ENCODE results near the gene RFXAP.

The RFXAP gene

GRCh38 chr13:36859259-36859658, 40.2 kb downstream of the RFXAP start:
- H3K36me3 Mint-ChIP-seq (ENCODE audit: insufficient read depth) = no peaks in the 10 kb centered on the region

GRCh38 chr13:36862002-36862685, 43.1 kb downstream of the RFXAP start:
- no peak for DNase-seq
- Mint-ChIP-seq H3K36me3 (ENCODE audit: insufficient read depth) (no peaks in the 10 kb centered on the region), H3K27me3 (peaks cover 57 to 74% of the 10 kb centered on the region in 2 donors), H3K27ac (no peak overlapping the region), H3K9me3 (no peaks in the 10 kb centered on the region), H3K4me1 (ENCODE audit: low read depth in 2 of 2) (no peaks in the 10 kb centered on the region), H3K4me3 (no peak overlapping the region)
- ATAC-seq (replicated peaks) = no peak

More at GRCh38 chr13:36859259-36859658, 40.2 kb downstream of the RFXAP start:
- no peak overlapping the region for H3K27ac Mint-ChIP-seq
- H3K9me3 Mint-ChIP-seq = no peaks in the 10 kb centered on the region
- H3K27me3 Mint-ChIP-seq = peaks cover 48 to 60% of the 10 kb centered on the region in 2 donors
- DNase-seq = no peak
- no peak for ATAC-seq (replicated peaks)
- H3K4me1 Mint-ChIP-seq (ENCODE audit: low read depth in 2 of 2) = no peaks in the 10 kb centered on the region
- no peak overlapping the region for H3K4me3 Mint-ChIP-seq

GRCh38 chr13:36862722-36863121, 43.7 kb downstream of the RFXAP start:
- Mint-ChIP-seq H3K36me3 (ENCODE audit: insufficient read depth) (no peaks in the 10 kb centered on the region), H3K4me3 (no peak overlapping the region), H3K9me3 (no peaks in the 10 kb centered on the region), H3K4me1 (ENCODE audit: low read depth in 2 of 2) (no peaks in the 10 kb centered on the region), H3K27ac (no peak overlapping the region), H3K27me3 (peaks cover 51 to 69% of the 10 kb centered on the region in 2 donors)
- no peak for ATAC-seq (replicated peaks)
- DNase-seq = no peak

DNA sequence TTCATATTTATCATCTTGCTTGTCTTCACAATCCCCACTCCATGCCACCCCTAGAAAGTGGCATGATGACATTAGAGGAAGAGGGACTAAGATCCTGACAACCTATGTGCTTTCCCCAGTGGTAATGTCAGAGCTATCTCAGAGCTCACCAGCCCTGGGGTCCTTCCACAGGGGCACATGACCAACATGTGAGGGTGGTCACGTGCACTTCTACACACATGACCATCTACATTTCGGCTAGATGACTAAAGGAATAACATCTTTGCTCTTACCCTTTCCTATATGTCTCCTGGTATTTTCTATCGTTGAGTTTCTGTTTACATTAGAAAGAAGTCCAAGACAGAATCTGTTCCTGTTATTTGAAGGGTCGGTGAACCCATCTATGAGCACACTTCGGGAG, 46.2 kb downstream of the RFXAP start:
- no peaks in the 10 kb centered on the region for H3K9me3 Mint-ChIP-seq
- no peak overlapping the region for H3K4me3 Mint-ChIP-seq
- H3K4me1 Mint-ChIP-seq (ENCODE audit: low read depth in 2 of 2) = no peaks in the 10 kb centered on the region
- H3K27ac Mint-ChIP-seq = no peak overlapping the region
- DNase-seq (no peak), ATAC-seq (replicated peaks) (no peak)
- H3K27me3 Mint-ChIP-seq = peaks cover 44 to 64% of the 10 kb centered on the region in 2 donors
- no peaks in the 10 kb centered on the region for H3K36me3 Mint-ChIP-seq (ENCODE audit: insufficient read depth)

- Mint-ChIP-seq H3K27ac (no peak overlapping the region), H3K4me3 (no peak overlapping the region), H3K36me3 (ENCODE audit: insufficient read depth) (no peaks in the 10 kb centered on the region), H3K4me1 (ENCODE audit: low read depth in 2 of 2) (no peaks in the 10 kb centered on the region), H3K9me3 (no peaks in the 10 kb centered on the region), H3K27me3 (peaks cover 44 to 64% of the 10 kb centered on the region in 2 donors)
- DNase-seq = no peak
- ATAC-seq (replicated peaks) = no peak
Measured at GRCh38 chr13:36866232-36866631, 47.2 kb downstream of the RFXAP start.

DNA sequence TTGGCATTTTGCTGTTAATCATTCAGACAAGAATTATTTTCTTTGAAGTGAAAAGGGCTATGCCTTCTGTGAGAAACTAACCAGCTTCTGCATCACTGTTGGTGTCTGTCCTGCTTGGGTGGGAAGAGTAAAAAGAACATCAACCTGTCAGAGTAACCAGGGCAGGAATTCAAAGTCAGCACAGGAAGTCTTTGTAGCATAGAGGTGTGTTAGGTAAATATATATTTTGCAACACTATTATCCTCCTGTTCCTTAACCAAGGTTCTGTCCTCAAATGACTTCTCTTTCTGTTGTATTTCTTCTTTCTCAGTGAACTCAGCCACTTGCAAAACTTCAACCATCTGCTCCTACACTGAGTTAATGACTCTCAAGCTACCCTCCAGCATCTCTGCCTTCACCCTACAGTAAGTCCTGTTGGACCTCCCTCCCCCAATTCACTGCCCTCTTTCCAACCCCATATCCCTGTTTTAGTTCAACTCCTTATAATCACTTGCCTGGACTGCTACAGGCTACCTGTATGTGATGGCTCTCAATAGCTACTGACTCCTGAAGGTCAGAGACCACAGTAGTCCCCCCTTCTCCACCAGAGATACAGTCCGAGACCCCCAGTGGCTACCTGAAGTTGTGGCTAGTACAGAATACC, 51.1 kb downstream of the RFXAP start:
- Mint-ChIP-seq H3K4me3 (no peak overlapping the region), H3K27me3 (peaks cover 21 to 54% of the 10 kb centered on the region in 2 donors), H3K36me3 (ENCODE audit: insufficient read depth) (no peaks in the 10 kb centered on the region), H3K27ac (no peak overlapping the region), H3K4me1 (ENCODE audit: low read depth in 2 of 2) (no peaks in the 10 kb centered on the region), H3K9me3 (no peaks in the 10 kb centered on the region)
- no peak for DNase-seq
- ATAC-seq (replicated peaks) = no peak

GRCh38 chr13:36872621-36873020, 53.6 kb downstream of the RFXAP start:
- Mint-ChIP-seq H3K4me3 (no peak overlapping the region), H3K27me3 (peaks cover 13 to 36% of the 10 kb centered on the region in 2 donors), H3K36me3 (ENCODE audit: insufficient read depth) (no peaks in the 10 kb centered on the region), H3K4me1 (ENCODE audit: low read depth in 2 of 2) (no peaks in the 10 kb centered on the region), H3K9me3 (no peaks in the 10 kb centered on the region), H3K27ac (no peak overlapping the region)
- no peak for ATAC-seq (replicated peaks)
- no peak for DNase-seq

- ATAC-seq (replicated peaks) (no peak), DNase-seq (no peak)
- Mint-ChIP-seq H3K27ac (no peak overlapping the region), H3K9me3 (no peaks in the 10 kb centered on the region), H3K36me3 (ENCODE audit: insufficient read depth) (no peaks in the 10 kb centered on the region), H3K4me1 (ENCODE audit: low read depth in 2 of 2) (no peaks in the 10 kb centered on the region), H3K27me3 (peaks cover 27 to 39% of the 10 kb centered on the region in 2 donors), H3K4me3 (no peak overlapping the region)
Measured at GRCh38 chr13:36875431-36875830, 56.4 kb downstream of the RFXAP start.

DNA sequence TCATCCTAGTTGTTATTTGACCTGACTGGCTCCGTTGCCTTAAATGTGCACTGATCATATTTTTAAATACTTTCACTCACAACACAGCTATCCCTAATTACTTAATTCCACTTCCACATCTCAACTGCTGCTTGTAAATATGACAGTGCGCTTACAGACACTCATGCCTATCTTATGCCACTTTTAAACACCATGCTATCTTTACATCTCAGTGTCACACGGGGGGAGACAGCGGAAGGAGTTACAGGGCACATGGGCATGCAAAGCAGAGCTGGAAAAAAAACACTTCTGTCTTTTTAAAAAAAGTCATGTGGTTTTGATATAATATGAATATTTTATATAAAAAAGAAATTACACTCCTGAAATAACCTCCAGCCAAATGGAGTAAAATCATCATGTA, 56.9 kb downstream of the RFXAP start:
- Mint-ChIP-seq H3K4me1 (ENCODE audit: low read depth in 2 of 2) (no peaks in the 10 kb centered on the region), H3K9me3 (no peaks in the 10 kb centered on the region), H3K27ac (no peak overlapping the region), H3K36me3 (ENCODE audit: insufficient read depth) (no peaks in the 10 kb centered on the region), H3K27me3 (peaks cover 27 to 39% of the 10 kb centered on the region in 2 donors), H3K4me3 (no peak overlapping the region)
- DNase-seq (no peak), ATAC-seq (replicated peaks) (no peak)

All from effector memory CD8-positive, alpha-beta T cell (primary cell).